Naive thymus-derived CD4-positive, alpha-beta T cell (primary cell): ENCODE measurements around the gene MKX. TPM values are rescaled to one million over a fixed set of nuclear protein-coding genes. Genes with fewer than 3 reads are reported as not detected.

Experiments used
- ATAC-seq: fragments of 150-1000 bp; cut with Tn5 transposase; 2 replicates; pipeline ENCODE4 v1.10.0; 2021; ENCODE audit warnings: mild to moderate bottlenecking, moderate library complexity
- CTCF ChIA-PET: fragments of 350-600 bp; sonication (Branson Sonifier 250); formaldehyde crosslinking; loops from one replicate; lab custom pipeline; 2021; ENCODE audit warnings: antibody characterized with exemption; lab: Charles Lee
- POLR2A ChIA-PET: fragments of 350-600 bp; sonication (Branson Sonifier 250); formaldehyde crosslinking; loops from one replicate; lab custom pipeline; 2021; ENCODE audit warnings: antibody characterized with exemption, inconsistent platforms; lab: Charles Lee
- DNase-seq, 9 donors: peaks; one replicate each; pipeline versions ENCODE4 v3.0.0 to v3.0.0-alpha.2; 2020 to 2022; ENCODE audit warnings: mixed read lengths in 1 of 9
- H3K27ac ChIP-seq: one replicate; pipeline ENCODE4 v1.7.0; 2013; ENCODE audit warnings: mild to moderate bottlenecking, low read depth, low read length, moderate library complexity
- H3K27me3 ChIP-seq, 2 donors: one replicate each; pipeline ENCODE4 v1.7.0; 2013; ENCODE audit warnings: low read length in 2 of 2, mild to moderate bottlenecking in 2 of 2, moderate library complexity in 2 of 2; ENCODE audit not compliant: control insufficient read depth in 2 of 2, insufficient read depth in 2 of 2
- H3K36me3 ChIP-seq, 3 experiments: 1 replicate in 2 of 3; 2 replicates in 1 of 3; pipeline ENCODE4 v1.7.0; 2013; ENCODE audit warnings: low read length in 3 of 3, mild to moderate bottlenecking in 3 of 3, moderate library complexity in 1 of 3; ENCODE audit not compliant: insufficient read depth in 3 of 3, control insufficient read depth in 2 of 3
- H3K4me1 ChIP-seq, 2 donors: one replicate each; pipeline ENCODE4 v1.7.0; 2013; ENCODE audit warnings: low read length in 2 of 2, mild to moderate bottlenecking in 2 of 2, moderate library complexity in 1 of 2; ENCODE audit not compliant: control insufficient read depth in 2 of 2, insufficient read depth in 2 of 2
- H3K4me3 ChIP-seq: 2 replicates; pipeline ENCODE4 v1.7.0; 2013; ENCODE audit warnings: mild to moderate bottlenecking, low read length
- H3K9me3 ChIP-seq, 3 experiments: 1 replicate in 2 of 3; 2 replicates in 1 of 3; pipeline ENCODE4 v1.7.0; 2013; ENCODE audit warnings: low read length in 3 of 3; ENCODE audit not compliant: control insufficient read depth in 2 of 3
- H3K27ac Mint-ChIP-seq, 9 donors: one replicate each; pipeline ENCODE4 v1.8.0; 2020 to 2022; ENCODE audit warnings: mixed read lengths in 9 of 9, mild to moderate bottlenecking in 8 of 9, moderate library complexity in 5 of 9, inconsistent platforms in 2 of 9
- H3K27me3 Mint-ChIP-seq, 5 donors: one replicate each; pipeline ENCODE4 v1.8.0; 2021 to 2022; ENCODE audit warnings: mixed read lengths in 5 of 5, mild to moderate bottlenecking in 1 of 5
- H3K36me3 Mint-ChIP-seq, 5 donors: one replicate each; pipeline ENCODE4 v1.8.0; 2020 to 2022; ENCODE audit warnings: mixed read lengths in 5 of 5, mild to moderate bottlenecking in 3 of 5, inconsistent platforms in 1 of 5
- H3K4me1 Mint-ChIP-seq, 7 donors: one replicate each; pipeline ENCODE4 v1.8.0; 2020 to 2022; ENCODE audit warnings: mixed read lengths in 7 of 7, mild to moderate bottlenecking in 3 of 7, inconsistent platforms in 1 of 7
- H3K4me3 Mint-ChIP-seq, 10 donors: one replicate each; pipeline ENCODE4 v1.8.0; 2020 to 2022; ENCODE audit warnings: mild to moderate bottlenecking in 10 of 10, mixed read lengths in 10 of 10, moderate library complexity in 6 of 10, inconsistent platforms in 2 of 10
- H3K9me3 Mint-ChIP-seq, 11 donors: one replicate each; pipeline ENCODE4 v1.8.0; 2020 to 2022; ENCODE audit warnings: mixed read lengths in 11 of 11, mild to moderate bottlenecking in 4 of 11, inconsistent platforms in 1 of 11, moderate library complexity in 1 of 11
- intact Hi-C, 2 donors: fragments of 100-400 bp; cut with micrococcal nuclease; formaldehyde crosslinking; loops; one replicate each; pipeline ENCODE4 v1.15.1; 2023
- polyA plus RNA-seq, 2 donors: library from polyadenylated mRNA; unstranded; fragments of 300-500 nt; fragmentation: Illumina TruSeq; gene quantifications; one replicate each; pipeline ENCODE4 v1.2.3, GENCODE V29; 2021
- total RNA-seq, 6 experiments: library from RNA in 5 of 6; stranded (reverse) in 5 of 6; gene quantifications; 1 replicate in 5 of 6; 2 replicates in 1 of 6; pipeline ENCODE4 v1.2.3 and lab custom pipeline; 2021 to 2026

MKX gene
- total and polyA plus RNA-seq, 7 experiments from 2014 or later = not detected

DNA sequence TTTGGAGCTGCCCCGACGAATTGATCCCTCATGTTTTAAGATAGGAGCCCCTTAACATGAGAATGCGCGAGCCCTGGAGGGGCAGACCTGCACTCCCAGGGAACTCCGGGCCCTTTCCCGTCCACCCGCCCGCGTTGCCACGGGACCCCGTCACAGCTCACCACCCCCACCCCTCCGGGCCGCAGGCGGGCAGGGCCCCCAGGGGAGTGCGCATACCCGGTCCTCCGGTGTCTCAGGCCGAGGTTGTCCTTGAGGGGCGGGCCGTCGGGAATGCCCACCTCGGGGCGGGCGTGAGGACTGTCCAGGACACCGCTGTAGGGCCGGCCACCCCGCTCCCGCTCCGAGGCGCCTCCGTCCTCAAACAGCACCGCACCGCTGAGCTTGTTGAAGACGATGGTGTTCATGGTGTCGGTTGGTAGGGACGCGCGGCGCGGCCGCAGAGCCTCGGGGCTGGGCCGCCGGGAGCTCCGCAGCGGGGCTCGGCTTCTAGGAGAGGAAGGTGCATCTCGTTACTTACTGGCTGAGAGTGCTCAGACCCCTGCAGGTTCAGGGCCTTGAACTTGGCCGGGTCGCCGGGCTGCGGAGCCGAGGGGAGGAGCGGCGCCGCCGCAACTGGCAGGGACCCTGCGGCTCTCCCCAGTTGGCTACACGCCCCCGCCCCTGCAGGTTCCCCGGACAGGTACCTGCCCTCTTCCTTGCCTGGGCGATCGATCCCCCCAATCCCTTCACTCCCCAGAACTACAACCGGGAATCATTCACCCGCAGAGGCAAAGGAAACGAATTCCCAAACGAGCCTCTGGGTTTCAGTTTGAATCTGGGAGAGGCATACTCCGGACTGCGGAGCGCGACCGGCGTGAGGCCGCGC, 2.4 kb downstream of the MKX start:
- Mint-ChIP-seq H3K36me3 (peaks cover 0 to 5% (median 0%) of the 10 kb centered on the region in 5 donors), H3K27me3 (peaks cover 50 to 80% (median 62%) of the 10 kb centered on the region in 5 donors), H3K4me1 (peaks cover 23 to 44% (median 29%) of the 10 kb centered on the region in 7 donors), H3K27ac (peak overlapping the region in 2 of 9 donors; percentile 20 to 63), H3K4me3 (peak overlapping the region; percentile 70 to 96 (median 88)), H3K9me3 (peaks cover 0 to 3% (median 0%) of the 10 kb centered on the region in 11 donors)
- no peaks in the 10 kb centered on the region for H3K9me3 ChIP-seq
- ATAC-seq (peak; percentile 27), DNase-seq (peak in 6 of 9 donors; percentile 19 to 44 (median 37))
- no peaks in the 10 kb centered on the region for H3K36me3 ChIP-seq
- intact Hi-C loops = loop anchor here (2.0 to 10.0 kb wide), 7 partner anchors 186 to 1528 kb away; partner anchors contain the start of genes WAC (in 2 of the 2), ACBD5 (in 1 of the 2), GAD2 (in 1 of the 2) and MPP7 (in 1 of the 2)
- H3K27ac ChIP-seq = no peak overlapping the region
- peak overlapping the region; percentile 73 for H3K4me3 ChIP-seq
- CTCF ChIA-PET = interaction anchor here (0.5 to 1.9 kb wide), 5 partner anchors 440 to 650 kb away, joined by 3 to 9 read pairs (median 3); no protein-coding TSS in a partner anchor
- POLR2A ChIA-PET = interaction anchor here (1.0 kb wide), 1 partner anchor 558 kb away, joined by 3 read pairs; no protein-coding TSS in a partner anchor
- H3K4me1 ChIP-seq = peaks cover 27 to 42% of the 10 kb centered on the region in 2 donors
- peaks cover 18 to 55% of the 10 kb centered on the region in 2 donors for H3K27me3 ChIP-seq

DNA sequence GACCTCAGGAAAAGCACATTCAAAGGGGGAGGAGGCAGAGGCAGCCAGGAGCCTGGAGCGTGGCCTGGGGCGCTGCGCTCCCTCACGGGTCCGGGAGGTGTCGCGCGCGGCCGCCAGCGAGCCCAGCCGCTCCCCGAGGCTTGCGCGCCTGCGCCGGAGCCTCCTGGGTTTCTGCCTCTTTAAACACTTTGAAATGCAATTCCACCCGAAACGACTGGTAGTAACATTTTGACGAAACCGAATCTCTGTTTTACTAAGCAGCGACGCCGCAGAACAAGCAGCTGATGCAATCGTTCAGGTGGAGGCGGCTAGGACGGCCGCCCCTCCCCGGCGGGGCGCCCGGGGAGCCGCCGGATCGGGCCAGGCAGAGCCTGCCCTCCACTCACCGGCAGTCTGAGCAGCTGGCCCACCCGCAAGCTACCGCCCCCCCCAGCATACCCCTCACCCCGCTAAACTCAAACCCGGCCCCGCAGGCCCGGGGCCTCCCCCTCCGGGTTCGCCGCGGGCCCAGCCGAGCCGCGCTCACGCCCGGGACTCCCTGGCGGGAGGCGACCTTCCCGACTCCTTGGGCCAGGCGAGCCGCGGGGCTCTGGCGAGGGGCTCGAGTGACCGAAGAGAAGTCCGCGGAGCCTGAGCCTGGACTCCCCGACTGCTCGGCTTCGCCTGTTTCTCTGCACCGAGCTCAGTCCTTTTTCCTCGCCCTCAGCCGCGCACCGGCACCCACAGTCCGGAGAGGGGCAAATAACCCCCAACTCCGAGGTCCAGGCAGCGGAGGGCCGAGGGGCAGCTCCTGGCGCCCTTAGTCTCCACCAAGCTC, 3.2 kb downstream of the MKX start:
- H3K36me3 ChIP-seq = no peaks in the 10 kb centered on the region
- Mint-ChIP-seq H3K27me3 (peaks cover 51 to 82% (median 65%) of the 10 kb centered on the region in 5 donors), H3K9me3 (peaks cover 0 to 3% (median 0%) of the 10 kb centered on the region in 11 donors), H3K4me3 (peak overlapping the region; percentile 70 to 96 (median 86)), H3K27ac (peak overlapping the region in 1 of 9 donors; percentile 20), H3K36me3 (peaks cover 0 to 5% (median 0%) of the 10 kb centered on the region in 5 donors), H3K4me1 (peaks cover 23 to 44% (median 29%) of the 10 kb centered on the region in 7 donors)
- H3K4me1 ChIP-seq = peaks cover 27 to 42% of the 10 kb centered on the region in 2 donors
- intact Hi-C loops = loop anchor here (1.0 to 10.0 kb wide), 14 partner anchors 185 to 1528 kb away; partner anchors contain the start of genes WAC (in 2 of the 2), ACBD5 (in 1 of the 2), GAD2 (in 1 of the 2) and MPP7 (in 1 of the 2)
- ATAC-seq (peak; percentile 87), DNase-seq (peak; percentile 58 to 82 (median 77))
- ChIA-PET CTCF (interaction anchor here (0.5 to 1.9 kb wide), 9 partner anchors 11 to 645 kb away, joined by 3 to 9 read pairs (median 3); no protein-coding TSS in a partner anchor), POLR2A (interaction anchor here (1.0 kb wide), 1 partner anchor 559 kb away, joined by 3 read pairs; no protein-coding TSS in a partner anchor)
- H3K4me3 ChIP-seq = peak overlapping the region; percentile 73
- no peak overlapping the region for H3K27ac ChIP-seq
- no peaks in the 10 kb centered on the region for H3K9me3 ChIP-seq
- peaks cover 16 to 55% of the 10 kb centered on the region in 2 donors for H3K27me3 ChIP-seq

DNA sequence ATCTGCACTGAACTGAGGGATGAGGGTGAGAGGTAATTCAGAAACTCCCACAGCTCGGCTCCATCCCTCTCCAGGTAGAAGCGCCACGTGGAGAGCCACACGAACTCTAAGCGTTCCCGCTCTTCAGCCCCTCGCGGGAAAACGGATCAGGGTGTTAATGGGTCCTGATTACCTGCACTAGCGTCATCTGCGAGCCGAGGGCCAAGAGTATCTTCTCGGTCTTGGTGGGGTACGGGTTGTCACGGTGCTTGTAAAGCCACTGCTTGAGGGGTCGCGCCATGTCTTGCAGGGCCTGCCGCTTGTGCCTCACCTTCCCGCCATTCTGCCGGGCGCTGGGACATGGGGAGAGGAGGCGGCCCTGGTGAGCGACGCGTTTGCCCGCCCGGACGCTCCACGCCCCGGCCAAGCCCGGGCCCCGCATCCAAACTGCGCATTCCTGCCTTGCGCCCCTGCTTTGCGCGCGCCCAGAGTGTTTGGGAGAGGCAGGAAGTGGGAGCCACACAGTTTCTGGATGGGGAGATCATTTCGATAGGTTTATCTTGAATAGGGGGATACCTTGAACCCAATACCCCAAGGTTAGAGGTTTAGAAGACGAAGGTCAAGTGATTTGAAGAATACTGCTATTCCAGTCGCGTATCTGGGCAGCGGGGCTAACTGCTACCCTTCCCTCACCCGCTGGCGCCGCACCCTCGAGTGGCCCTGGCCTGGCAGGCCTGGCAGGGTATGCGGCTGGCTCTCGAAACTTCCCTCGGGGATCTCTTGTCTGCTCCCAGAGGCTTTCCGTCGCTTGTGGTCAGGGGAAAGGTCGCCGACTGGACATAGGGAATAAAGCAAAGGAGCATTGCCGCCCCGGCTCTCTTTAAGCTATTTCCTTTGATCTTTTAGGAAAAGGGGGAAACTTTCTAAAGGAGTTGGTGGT, 4.2 kb downstream of the MKX start:
- ChIA-PET POLR2A (no interaction called here), CTCF (interaction anchor here (0.6 to 1.9 kb wide), 8 partner anchors 12 to 652 kb away, joined by 3 to 6 read pairs (median 4); no protein-coding TSS in a partner anchor)
- peaks cover 44 to 81% (median 63%) of the 10 kb centered on the region in 5 donors for H3K27me3 Mint-ChIP-seq
- H3K4me1 ChIP-seq = peaks cover 21 to 35% of the 10 kb centered on the region in 2 donors
- ATAC-seq (no peak), DNase-seq (peak in 1 of 9 donors; percentile 10)
- peak overlapping the region; percentile 73 for H3K4me3 ChIP-seq
- peaks cover 9 to 47% of the 10 kb centered on the region in 2 donors for H3K27me3 ChIP-seq
- peak overlapping the region in 1 of 9 donors; percentile 5 for H3K27ac Mint-ChIP-seq
- no peak overlapping the region for H3K27ac ChIP-seq
- intact Hi-C loops = loop anchor here (1.0 to 10.0 kb wide), 14 partner anchors 184 to 1527 kb away; partner anchors contain the start of genes WAC (in 2 of the 2), ACBD5 (in 1 of the 2), GAD2 (in 1 of the 2) and MPP7 (in 1 of the 2)
- H3K9me3 ChIP-seq = no peaks in the 10 kb centered on the region
- peaks cover 21 to 36% (median 23%) of the 10 kb centered on the region in 7 donors for H3K4me1 Mint-ChIP-seq
- H3K36me3 ChIP-seq = no peaks in the 10 kb centered on the region
- H3K36me3 Mint-ChIP-seq = peaks cover 0 to 5% (median 0%) of the 10 kb centered on the region in 5 donors
- H3K4me3 Mint-ChIP-seq = peak overlapping the region; percentile 69 to 93 (median 81)
- H3K9me3 Mint-ChIP-seq = peaks cover 0 to 3% (median 0%) of the 10 kb centered on the region in 11 donors

DNA sequence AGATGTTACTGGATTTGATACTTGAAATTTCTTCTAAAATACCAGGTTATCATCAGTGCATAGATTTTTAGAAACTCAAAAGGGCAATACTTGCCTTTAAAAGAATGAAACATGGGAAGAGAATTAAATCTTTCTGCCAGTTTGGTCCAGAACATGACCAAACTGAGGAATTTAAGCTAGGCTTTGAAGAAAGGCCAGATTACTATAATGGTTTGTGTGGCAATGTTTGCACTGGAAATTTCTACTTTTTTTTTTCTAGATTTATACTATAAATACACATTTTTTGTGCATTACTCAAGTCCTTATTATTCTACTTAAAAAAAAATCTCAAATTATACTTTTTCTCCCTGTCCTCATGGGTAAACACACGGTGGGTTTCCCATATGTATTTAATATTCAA, 9.2 kb downstream of the MKX start:
- no peak overlapping the region for H3K4me3 Mint-ChIP-seq
- no peaks in the 10 kb centered on the region for H3K36me3 Mint-ChIP-seq
- no peak overlapping the region for H3K4me3 ChIP-seq
- H3K27me3 ChIP-seq = peaks cover 4 to 14% of the 10 kb centered on the region in 2 donors
- no peak overlapping the region for H3K27ac Mint-ChIP-seq
- no peaks in the 10 kb centered on the region for H3K9me3 ChIP-seq
- no peaks in the 10 kb centered on the region for H3K4me1 ChIP-seq
- H3K36me3 ChIP-seq = no peaks in the 10 kb centered on the region
- peaks cover 29 to 62% (median 58%) of the 10 kb centered on the region in 5 donors for H3K27me3 Mint-ChIP-seq
- no peak overlapping the region for H3K27ac ChIP-seq
- no peaks in the 10 kb centered on the region for H3K9me3 Mint-ChIP-seq
- DNase-seq = no peak
- CTCF ChIA-PET = no interaction called here
- POLR2A ChIA-PET = interaction anchor here (0.9 kb wide), 1 partner anchor 55 kb away, joined by 3 read pairs; no protein-coding TSS in a partner anchor
- ATAC-seq = no peak
- H3K4me1 Mint-ChIP-seq = peaks cover 0 to 6% (median 0%) of the 10 kb centered on the region in 7 donors
- intact Hi-C loops = no loop called here

DNA sequence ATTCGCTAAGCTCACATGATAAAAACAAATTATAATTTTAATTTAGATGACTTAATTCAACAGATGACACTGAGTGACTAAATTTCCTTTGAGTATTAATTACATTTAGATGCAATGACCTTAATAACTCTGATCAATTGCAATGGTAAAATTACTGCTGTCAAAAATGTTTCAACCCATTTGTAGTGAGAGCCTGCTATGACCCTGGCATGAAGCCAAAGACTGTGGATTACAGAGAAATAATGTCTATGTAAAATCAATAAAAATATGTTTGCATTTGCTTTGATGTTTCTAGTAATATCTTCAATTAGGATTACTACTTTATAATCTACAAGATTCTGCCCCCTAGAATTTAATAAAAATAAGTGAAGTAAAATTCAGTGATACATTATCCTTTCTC, 15.6 kb downstream of the MKX start:
- Mint-ChIP-seq H3K4me1 (no peaks in the 10 kb centered on the region), H3K27ac (no peak overlapping the region), H3K36me3 (no peaks in the 10 kb centered on the region), H3K9me3 (no peaks in the 10 kb centered on the region), H3K4me3 (no peak overlapping the region), H3K27me3 (peaks cover 20 to 38% (median 29%) of the 10 kb centered on the region in 5 donors)
- no peaks in the 10 kb centered on the region for H3K36me3 ChIP-seq
- ATAC-seq (no peak), DNase-seq (no peak)
- H3K9me3 ChIP-seq = no peaks in the 10 kb centered on the region
- no peak overlapping the region for H3K27ac ChIP-seq
- POLR2A ChIA-PET = no interaction called here
- intact Hi-C loops = no loop called here
- H3K27me3 ChIP-seq = no peaks in the 10 kb centered on the region
- no peaks in the 10 kb centered on the region for H3K4me1 ChIP-seq
- H3K4me3 ChIP-seq = no peak overlapping the region
- CTCF ChIA-PET = interaction anchor here (0.7 kb wide), 2 partner anchors 355 to 512 kb away, joined by 3 read pairs; no protein-coding TSS in a partner anchor
